A549 (cell line): ENCODE data around the gene IFT43.

Source experiments
- BHLHE40 ChIP-seq: IDR thresholded peaks from 2 replicates; pipeline ENCODE4 v1.6.1; 2012; ENCODE audit warnings: low read depth, low read length, inconsistent platforms
- POLR2A ChIP-seq: IDR thresholded peaks from 2 replicates; pipeline ENCODE4 v1.6.1; 2012; ENCODE audit warnings: mild to moderate bottlenecking, low read length
- TF ChIP-seq, protein P1 (sequence below): fragments of >200 bp; sonication (Bioruptor Twin); formaldehyde crosslinking; IDR thresholded peaks from 3 replicates; pipeline ENCODE4 v1.5.1; 2016

DNA sequence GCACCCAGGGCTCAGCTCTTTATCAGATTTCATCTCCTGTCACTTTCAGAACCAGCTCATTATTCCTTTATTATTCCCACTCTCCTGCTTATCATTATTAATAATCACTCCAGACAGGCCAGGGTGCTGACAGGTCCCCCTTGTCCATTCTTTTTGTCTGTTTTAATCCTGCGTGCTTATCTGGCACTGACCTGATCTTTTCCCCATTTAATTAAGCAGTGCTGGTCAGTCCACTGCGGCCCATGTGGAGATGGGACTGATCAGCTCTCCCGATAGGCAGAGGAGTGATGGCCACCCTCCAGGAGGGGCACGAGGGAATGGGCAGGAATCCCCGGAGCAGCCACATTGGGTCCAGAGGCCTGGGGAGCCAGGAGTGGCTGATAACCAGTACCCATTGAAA is 110.7 kb downstream of the IFT43 start:
- TF ChIP-seq, protein P1, sequence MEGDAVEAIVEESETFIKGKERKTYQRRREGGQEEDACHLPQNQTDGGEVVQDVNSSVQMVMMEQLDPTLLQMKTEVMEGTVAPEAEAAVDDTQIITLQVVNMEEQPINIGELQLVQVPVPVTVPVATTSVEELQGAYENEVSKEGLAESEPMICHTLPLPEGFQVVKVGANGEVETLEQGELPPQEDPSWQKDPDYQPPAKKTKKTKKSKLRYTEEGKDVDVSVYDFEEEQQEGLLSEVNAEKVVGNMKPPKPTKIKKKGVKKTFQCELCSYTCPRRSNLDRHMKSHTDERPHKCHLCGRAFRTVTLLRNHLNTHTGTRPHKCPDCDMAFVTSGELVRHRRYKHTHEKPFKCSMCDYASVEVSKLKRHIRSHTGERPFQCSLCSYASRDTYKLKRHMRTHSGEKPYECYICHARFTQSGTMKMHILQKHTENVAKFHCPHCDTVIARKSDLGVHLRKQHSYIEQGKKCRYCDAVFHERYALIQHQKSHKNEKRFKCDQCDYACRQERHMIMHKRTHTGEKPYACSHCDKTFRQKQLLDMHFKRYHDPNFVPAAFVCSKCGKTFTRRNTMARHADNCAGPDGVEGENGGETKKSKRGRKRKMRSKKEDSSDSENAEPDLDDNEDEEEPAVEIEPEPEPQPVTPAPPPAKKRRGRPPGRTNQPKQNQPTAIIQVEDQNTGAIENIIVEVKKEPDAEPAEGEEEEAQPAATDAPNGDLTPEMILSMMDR = no peak
- TF ChIP-seq BHLHE40 = no peak
- no peak for TF ChIP-seq POLR2A
